ENCODE results near the gene NFIX.
A peak's percentile ranks its signal among the peaks of the same experiment; 100 is the strongest.

NFIX gene

DNA sequence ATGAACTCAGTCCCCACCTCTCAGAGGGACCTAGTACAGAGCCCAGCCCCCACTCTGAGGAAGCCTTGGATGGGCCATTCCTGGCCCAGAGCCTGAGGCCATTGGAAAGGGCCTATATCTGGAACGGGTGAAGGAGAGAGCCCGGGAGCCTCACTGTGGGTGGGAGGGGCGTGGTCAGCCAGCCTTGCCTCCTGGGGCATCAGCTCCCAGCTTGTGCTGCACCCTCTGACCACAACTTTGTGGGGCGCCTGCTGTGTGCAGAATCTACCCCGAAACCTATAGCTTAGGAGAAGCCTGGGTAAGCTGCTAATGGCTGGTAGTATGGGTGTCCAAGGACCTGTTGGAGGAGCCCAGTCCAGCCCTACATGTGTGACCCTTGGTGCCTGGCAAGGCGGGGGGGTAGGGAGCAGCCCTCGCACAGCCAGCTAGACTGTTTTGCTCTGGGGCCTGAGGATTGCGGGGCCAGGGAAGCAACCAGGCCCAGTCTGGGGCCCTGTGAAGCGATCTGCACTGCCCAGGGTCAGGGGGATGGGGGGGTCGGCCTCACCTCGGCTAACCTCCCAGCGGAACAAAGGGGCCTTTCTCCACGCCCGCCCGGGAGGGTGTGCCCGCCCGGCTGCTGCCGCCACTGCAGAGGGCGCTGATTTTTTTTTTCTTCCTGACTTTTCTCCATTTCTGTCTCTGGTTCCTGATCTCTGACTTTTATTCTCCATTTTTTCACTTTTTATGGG is 65.1 kb downstream of the NFIX start:
- no peak for ATAC-seq

GRCh38 chr19:13060964-13061927 is 66.0 kb downstream of the NFIX start:
- peak; percentile 90 to 97 for ATAC-seq

GRCh38 chr19:13062317-13062716 is 67.0 kb downstream of the NFIX start:
- ATAC-seq, result no peak

DNA sequence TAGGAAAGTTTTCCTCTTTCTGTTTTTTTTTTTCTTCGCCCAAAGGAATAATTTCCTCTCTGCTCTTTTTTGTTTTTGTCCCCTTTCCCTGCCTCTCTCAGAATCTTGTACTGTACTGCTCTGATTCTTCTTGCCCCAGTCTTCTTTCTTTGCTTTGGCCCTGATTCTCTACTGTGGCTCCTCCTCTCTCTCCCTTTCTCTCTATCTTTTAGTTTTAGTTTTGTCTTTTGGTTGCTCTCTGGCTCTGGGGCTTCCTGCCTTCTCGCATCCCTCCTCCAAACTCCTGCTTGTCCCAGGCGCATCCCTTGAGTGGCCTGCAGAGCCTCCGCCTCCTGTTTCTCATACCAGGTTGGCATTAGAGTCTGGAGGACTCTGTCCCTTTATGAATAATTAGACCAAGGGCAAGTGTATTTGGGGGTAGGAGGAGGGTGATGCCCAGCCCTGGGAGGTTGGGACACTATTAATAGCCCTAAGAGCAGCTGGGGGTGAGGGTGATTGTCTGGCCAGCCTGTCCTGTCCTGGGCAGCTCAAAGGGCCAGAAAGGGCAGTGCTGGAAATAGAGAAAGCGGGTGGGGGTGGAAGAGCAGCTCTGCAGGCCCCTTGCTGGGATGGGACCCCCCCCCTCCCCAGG is 68.3 kb downstream of the NFIX start:
- ATAC-seq, result no peak

- no peak for ATAC-seq
These were observed 68.8 kb downstream of the NFIX start for GRCh38 chr19:13064092-13064489.

GRCh38 chr19:13066226-13066625 is 71.0 kb downstream of the NFIX start:
- ATAC-seq, result no peak

DNA sequence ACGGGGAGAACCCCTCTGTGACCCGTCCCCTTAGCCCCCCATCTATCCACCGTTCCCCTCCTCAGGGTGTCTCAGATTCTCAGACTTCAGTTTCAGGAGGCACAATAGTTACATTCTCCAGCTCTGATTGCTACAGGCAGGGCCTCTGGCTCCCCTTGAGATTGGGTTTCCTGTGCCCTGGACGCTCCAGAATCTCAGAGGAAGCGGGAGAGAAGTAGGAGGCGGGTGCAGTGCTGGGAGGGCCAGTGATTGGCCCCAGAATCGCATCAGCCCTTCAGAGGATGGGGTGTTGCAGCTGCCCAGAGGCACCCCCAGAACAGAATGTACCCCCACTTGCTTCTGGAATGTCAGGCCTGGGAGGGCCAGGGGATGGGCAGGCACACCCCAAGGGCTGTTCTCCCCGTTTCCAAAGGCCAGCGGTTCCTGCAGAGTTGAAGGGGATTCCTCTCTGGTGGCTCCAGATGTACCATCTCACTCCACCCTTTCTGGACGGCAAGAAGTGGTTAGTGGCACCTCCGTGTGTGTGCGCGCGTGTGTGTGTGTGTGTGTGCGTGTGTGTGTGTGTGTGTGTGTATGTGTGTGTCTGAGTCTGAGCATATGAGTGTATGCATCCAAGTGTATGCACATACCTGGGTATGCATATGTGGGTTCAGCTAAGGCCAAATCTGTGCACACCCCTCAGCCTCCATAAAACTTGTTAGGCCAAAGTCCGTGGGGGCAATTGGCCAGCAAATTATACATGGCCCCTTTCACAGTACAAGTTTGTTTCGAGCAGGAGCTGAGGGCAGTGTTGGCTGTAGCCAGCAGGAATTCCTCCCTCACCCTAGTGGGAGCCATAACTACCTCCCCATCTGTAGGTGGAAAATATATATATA is 71.9 kb downstream of the NFIX start:
- ATAC-seq, result no peak

- ATAC-seq, result no peak
These were observed 73.0 kb downstream of the NFIX start for GRCh38 chr19:13068085-13068846.

GRCh38 chr19:13069415-13070359 is 74.4 kb downstream of the NFIX start:
- no peak for ATAC-seq

GRCh38 chr19:13070425-13071140 is 75.3 kb downstream of the NFIX start:
- no peak for ATAC-seq

DNA sequence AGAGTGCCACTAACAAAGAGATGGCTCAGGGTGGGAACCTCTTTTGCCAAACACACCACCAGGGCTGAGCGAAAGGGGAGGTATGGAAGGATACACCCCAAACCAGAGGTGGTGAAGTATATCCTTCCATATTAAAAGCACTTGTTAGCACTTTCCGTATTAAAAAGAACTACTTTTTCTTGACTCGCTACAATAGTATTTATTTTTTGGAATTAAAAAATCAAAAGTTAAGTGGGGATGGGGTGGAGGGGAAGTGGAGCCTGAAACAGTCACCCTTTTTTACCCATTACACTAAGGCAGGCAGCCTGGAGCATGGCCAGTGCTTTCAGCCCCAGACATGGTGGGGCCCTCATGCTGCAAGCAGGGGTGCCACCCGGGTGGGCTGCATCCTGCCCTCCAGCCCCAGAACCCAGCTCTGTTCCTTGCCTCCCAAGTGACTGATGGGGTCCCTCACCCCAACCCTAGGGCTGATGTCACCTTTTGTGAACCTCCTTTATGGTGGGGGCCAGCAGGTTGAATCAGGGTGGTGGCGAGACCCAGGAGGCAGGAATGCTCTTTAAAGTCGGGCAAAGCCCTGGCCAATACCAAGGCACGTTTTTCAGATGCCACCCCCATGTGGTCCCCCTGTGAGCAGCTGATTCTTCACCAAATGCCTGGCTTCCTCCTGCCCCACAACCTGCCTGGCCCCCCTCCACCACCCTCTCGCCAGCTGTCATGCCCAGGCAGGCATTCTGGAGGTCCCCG is 76.3 kb downstream of the NFIX start:
- ATAC-seq, result no peak

DNA sequence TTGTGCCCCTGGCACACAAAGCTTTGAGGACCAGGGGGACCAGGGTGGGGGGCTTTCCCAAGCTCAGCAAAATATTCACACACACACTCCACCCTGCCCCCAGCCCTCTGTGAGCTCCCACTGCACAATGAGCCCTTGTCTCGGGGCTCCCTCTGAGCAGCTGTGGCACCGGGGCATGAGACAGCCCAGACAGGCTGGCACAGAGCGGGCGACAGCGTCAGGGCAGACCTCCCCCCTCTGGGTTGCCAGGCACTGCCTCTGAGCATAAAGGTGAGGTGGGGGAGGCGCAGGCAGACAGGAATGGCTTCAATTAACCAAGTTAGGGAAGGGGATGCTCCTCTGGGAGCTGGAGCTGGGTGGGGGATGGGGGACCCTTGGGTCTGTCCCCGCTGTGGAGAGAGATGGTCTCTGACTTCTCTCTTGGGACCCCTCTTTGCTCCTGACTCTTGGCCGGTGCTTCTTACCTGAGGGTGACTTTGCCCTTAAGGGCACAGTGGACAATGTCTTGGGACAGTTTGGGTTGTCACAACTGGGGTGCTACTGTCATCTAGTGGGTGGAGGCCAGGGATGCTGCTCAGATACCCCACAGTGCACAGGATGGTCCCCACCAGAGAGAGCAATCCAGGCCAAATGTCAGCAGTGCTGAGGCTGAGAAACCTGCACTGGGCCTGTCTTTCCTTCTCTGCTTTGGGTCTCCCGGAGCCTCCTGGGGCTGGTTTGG is 77.1 kb downstream of the NFIX start:
- no peak for ATAC-seq

DNA sequence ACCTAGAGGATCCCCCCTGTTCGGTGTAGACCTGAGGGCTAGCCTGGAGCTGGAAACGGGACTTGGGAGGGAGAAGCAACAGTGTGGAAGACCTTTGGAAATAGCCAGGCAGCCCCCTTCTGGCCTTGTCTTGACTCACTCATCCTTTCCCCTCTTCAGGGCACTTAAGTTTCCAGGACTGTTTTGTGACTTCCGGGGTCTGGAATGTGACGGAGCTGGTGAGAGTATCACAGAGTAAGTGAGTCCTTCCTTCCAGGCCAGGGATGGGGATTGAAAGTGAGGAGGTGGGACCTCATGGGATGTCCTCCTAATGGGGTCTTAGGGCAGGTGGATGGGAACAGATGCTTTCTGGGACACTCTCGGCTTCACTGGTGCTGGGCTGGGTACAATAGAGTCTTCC is 78.0 kb downstream of the NFIX start:
- no peak for ATAC-seq

DNA sequence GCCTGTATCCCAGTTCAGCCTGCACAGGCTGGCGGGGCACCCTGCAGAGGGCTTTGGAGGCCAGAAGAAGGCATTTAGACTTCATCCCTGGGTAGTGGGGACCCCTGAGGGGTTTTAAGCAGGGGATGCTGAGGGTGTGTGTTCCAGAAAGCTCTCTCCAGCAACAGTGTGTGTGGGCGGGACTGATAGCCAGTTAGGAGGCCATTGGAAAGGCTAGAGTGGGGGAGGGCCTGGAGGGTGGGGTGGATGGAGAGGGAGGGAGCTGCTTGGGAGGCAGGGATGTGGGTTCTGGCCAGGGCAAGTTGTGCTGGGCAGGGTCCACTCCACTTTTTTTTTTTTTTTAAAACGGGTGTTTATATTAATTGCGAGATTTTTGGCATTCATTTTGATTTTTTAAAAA is 79.1 kb downstream of the NFIX start:
- no peak for ATAC-seq

GRCh38 chr19:13076320-13076719 is 81.0 kb downstream of the NFIX start:
- ATAC-seq, result no peak

- no peak for ATAC-seq
These were observed 81.5 kb downstream of the NFIX start for GRCh38 chr19:13076787-13077186.

DNA sequence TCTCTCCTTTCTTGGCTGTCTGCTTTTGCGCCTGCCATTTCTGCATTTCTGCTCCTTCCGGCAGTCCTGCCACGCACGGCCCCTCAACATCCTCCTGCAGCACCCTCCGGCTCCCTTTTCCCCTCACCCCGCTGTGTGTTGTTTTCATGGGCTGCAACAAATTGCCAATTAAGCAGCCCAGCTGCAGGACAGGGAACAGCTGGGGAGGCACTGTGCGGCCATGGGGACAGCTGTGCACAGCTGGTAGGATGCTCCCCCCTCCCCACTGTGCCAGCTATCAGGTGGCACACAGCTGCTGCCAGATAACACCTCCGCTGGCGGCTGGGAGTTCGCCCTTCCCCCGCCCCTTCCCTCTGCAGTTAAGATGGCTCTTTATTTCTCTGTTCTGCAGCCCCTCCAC is 82.0 kb downstream of the NFIX start:
- no peak for ATAC-seq

- no peak for ATAC-seq
These were observed 83.1 kb downstream of the NFIX start for GRCh38 chr19:13078381-13078780.
